Suppressor macrophage treated with lipopolysaccharide for 4 hours (primary cell): ENCODE measurements around the gene ZNF282.

Experiments
- DNase-seq: peaks from one replicate; pipeline ENCODE4 v3.0.0-alpha.2; 2020

The ZNF282 gene

GRCh38 chr7:149195180-149196150 is at the start of gene ZNF282:
Gene ZNF282 (plus strand): TSS chr7:149195546. CDS start chr7:149195590, 44 bp downstream.
- DNase-seq: peak; percentile 90

GRCh38 chr7:149147072-149147751 is 48.1 kb upstream of the ZNF282 start, which contains the start of gene ZNF398:
Gene ZNF398 (plus strand): TSS chr7:149147453. CDS start chr7:149147743, 290 bp downstream.
- peak; percentile 91 for DNase-seq

GRCh38 chr7:149147752-149148653 is 47.3 kb upstream of the ZNF282 start:
- DNase-seq: peak; percentile 62

- no peak for DNase-seq
Observed at GRCh38 chr7:149150981-149151380, 44.4 kb upstream of the ZNF282 start.

GRCh38 chr7:149153346-149153745 is 42.0 kb upstream of the ZNF282 start:
- DNase-seq: no peak

GRCh38 chr7:149154056-149154455 is 41.3 kb upstream of the ZNF282 start:
- no peak for DNase-seq

GRCh38 chr7:149156898-149157297 is 38.4 kb upstream of the ZNF282 start:
- DNase-seq: no peak

GRCh38 chr7:149161241-149161848 is 34.0 kb upstream of the ZNF282 start:
- DNase-seq: peak; percentile 23

GRCh38 chr7:149166142-149166541 is 29.2 kb upstream of the ZNF282 start:
- DNase-seq: no peak

- DNase-seq: no peak
Observed at GRCh38 chr7:149166630-149167352, 28.6 kb upstream of the ZNF282 start.

GRCh38 chr7:149171892-149172533 is 23.3 kb upstream of the ZNF282 start:
- no peak for DNase-seq

GRCh38 chr7:149172534-149172920 is 22.8 kb upstream of the ZNF282 start:
- no peak for DNase-seq

GRCh38 chr7:149175150-149175549 is 20.2 kb upstream of the ZNF282 start:
- no peak for DNase-seq

GRCh38 chr7:149179241-149179640 is 16.1 kb upstream of the ZNF282 start:
- DNase-seq: no peak

- no peak for DNase-seq
Observed at GRCh38 chr7:149180722-149181449, 14.5 kb upstream of the ZNF282 start.

GRCh38 chr7:149181450-149181790 is 13.9 kb upstream of the ZNF282 start:
- DNase-seq: no peak

GRCh38 chr7:149184274-149184673 is 11.1 kb upstream of the ZNF282 start:
- DNase-seq: no peak

- no peak for DNase-seq
Observed at GRCh38 chr7:149188213-149188612, 7.1 kb upstream of the ZNF282 start.

GRCh38 chr7:149188637-149189259 is 6.6 kb upstream of the ZNF282 start:
- no peak for DNase-seq

- no peak for DNase-seq
Observed at GRCh38 chr7:149191851-149192250, 3.5 kb upstream of the ZNF282 start.
